Measurements from ENCODE around the gene CDKN2C.

The CDKN2C gene

GRCh38 chr1:50980505-50980904 lies 10.5 kb downstream of the CDKN2C start:
- no peak for DNase-seq (ENCODE audit: low read depth)
- TF ChIP-seq, protein P1, sequence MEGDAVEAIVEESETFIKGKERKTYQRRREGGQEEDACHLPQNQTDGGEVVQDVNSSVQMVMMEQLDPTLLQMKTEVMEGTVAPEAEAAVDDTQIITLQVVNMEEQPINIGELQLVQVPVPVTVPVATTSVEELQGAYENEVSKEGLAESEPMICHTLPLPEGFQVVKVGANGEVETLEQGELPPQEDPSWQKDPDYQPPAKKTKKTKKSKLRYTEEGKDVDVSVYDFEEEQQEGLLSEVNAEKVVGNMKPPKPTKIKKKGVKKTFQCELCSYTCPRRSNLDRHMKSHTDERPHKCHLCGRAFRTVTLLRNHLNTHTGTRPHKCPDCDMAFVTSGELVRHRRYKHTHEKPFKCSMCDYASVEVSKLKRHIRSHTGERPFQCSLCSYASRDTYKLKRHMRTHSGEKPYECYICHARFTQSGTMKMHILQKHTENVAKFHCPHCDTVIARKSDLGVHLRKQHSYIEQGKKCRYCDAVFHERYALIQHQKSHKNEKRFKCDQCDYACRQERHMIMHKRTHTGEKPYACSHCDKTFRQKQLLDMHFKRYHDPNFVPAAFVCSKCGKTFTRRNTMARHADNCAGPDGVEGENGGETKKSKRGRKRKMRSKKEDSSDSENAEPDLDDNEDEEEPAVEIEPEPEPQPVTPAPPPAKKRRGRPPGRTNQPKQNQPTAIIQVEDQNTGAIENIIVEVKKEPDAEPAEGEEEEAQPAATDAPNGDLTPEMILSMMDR (conservative IDR thresholded peaks at IDR 0.05; ENCODE audit: low read depth, low read length): no peak
- H3K4me3 ChIP-seq (ENCODE audit: low read length): no peak overlapping the region

DNA sequence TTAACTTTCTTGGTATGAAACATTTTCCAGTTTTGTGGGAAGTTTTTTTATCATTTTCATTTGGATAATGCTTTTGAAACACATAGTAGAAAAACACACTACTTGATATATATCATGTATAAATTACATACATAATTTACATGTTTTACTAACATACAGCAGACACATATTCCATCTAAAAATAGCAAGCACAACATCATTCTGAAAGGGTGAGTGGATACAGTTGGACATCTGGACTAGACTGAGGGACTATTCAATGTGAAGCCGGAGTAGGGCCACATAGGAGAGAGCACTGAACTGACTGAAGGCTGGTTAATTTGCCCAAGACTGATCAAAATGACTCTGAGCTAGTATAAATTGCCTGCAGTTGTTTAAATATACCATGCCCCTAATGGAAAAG lies 11.7 kb downstream of the CDKN2C start:
- TF ChIP-seq, protein P1 (conservative IDR thresholded peaks at IDR 0.05; ENCODE audit: low read depth, low read length): no peak
- no peak for DNase-seq (ENCODE audit: low read depth)
- no peak overlapping the region for H3K4me3 ChIP-seq (ENCODE audit: low read length)

GRCh38 chr1:50982611-50983010 lies 12.6 kb downstream of the CDKN2C start:
- H3K4me3 ChIP-seq (ENCODE audit: low read length): no peak overlapping the region
- TF ChIP-seq, protein P1 (conservative IDR thresholded peaks at IDR 0.05; ENCODE audit: low read depth, low read length): no peak
- no peak for DNase-seq (ENCODE audit: low read depth)

- H3K4me3 ChIP-seq (ENCODE audit: low read length): no peak overlapping the region
- DNase-seq (ENCODE audit: low read depth): no peak
- TF ChIP-seq, protein P1 (conservative IDR thresholded peaks at IDR 0.05; ENCODE audit: low read depth, low read length): no peak
Measured at GRCh38 chr1:50983219-50983802, 13.3 kb downstream of the CDKN2C start.

DNA sequence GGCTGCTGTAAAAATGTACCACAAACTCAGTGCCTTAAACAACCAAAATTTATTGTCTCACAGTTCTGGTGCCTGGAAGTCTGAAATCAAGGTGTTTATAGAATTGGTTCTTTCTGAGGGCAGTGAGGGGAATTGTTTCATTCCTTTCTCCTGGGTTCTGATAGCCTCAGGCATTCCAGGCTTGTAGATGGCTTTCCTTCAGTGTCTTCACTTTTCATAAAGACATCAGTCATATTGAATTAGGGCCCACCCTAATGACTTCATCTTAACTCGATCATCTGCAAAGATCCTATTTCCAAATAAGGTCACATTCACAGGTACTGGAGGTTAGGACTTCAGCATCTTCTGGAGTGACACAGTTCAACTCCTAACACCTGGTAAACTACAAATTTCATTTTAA lies 15.0 kb downstream of the CDKN2C start:
- no peak overlapping the region for H3K4me3 ChIP-seq (ENCODE audit: low read length)
- TF ChIP-seq, protein P1 (conservative IDR thresholded peaks at IDR 0.05; ENCODE audit: low read depth, low read length): no peak
- DNase-seq (ENCODE audit: low read depth): no peak

- no peak for DNase-seq (ENCODE audit: low read depth)
- TF ChIP-seq, protein P1 (conservative IDR thresholded peaks at IDR 0.05; ENCODE audit: low read depth, low read length): no peak
- no peak overlapping the region for H3K4me3 ChIP-seq (ENCODE audit: low read length)
Measured at GRCh38 chr1:50986653-50987052, 16.6 kb downstream of the CDKN2C start.

DNA sequence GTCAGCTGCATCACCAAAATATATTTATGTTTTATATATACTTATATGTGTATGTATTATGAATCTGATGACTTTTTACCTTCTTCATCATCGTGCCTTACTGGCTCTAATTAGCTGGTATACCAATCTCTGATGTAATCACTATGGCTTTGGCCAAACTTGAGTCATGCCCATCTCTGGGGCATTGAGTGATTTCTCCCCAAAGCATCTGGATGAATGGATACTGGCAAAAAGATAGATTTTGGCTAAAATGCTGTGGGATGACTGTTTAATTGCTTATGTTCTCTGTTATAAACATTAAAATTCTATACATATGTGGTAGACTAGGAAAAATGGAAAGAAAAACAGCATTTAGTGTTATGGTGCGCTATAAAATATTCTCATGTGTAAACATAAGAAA lies 19.6 kb downstream of the CDKN2C start:
- DNase-seq (ENCODE audit: low read depth): no peak
- TF ChIP-seq, protein P1 (conservative IDR thresholded peaks at IDR 0.05; ENCODE audit: low read depth, low read length): no peak
- H3K4me3 ChIP-seq (ENCODE audit: low read length): no peak overlapping the region
